ENCODE data around the gene MDFIC2. TPM values are rescaled to one million over a fixed set of nuclear protein-coding genes. Genes with fewer than 3 reads are reported as not detected.

The MDFIC2 gene
- not detected in 2 replicates for polyA plus RNA-seq

GRCh38 chr3:70312336-70312735 is at the start of gene MDFIC2:
TSS of gene MDFIC2 (minus strand) at chr3:70312638. CDS start at chr3:70311973, 665 bp downstream.

Measured in Purkinje cell (primary cell).